Heart right ventricle (tissue), 16 donors: ENCODE data around the gene TMIGD3. TPM values are rescaled to one million over a fixed set of nuclear protein-coding genes. Genes with fewer than 3 reads are reported as not detected.

Experiments
- ATAC-seq, 8 donors: fragments of 200-7000 bp; cut with Tn5 transposase; one replicate each; pipeline ENCODE4 v1.9.1; 2020; ENCODE audit warnings: mild to moderate bottlenecking in 8 of 8, moderate library complexity in 8 of 8, moderate number of reproducible peaks in 1 of 8
- DNase-seq, 2 donors: peaks; one replicate each; pipeline ENCODE4 v3.0.0-alpha.2; 2020
- H3K27ac ChIP-seq, 10 donors: fragments of 200-600 bp; sonication (generic) in 2 of 10; one replicate each; pipeline versions ENCODE4 v1.5.0 to v1.8.0; 2020 to 2022; ENCODE audit warnings: mild to moderate bottlenecking in 3 of 10
- H3K27me3 ChIP-seq, 7 donors: fragments of 200-600 bp; one replicate each; pipeline ENCODE4 v1.8.0; 2021 to 2022; ENCODE audit warnings: mild to moderate bottlenecking in 2 of 7
- H3K36me3 ChIP-seq, 9 donors: fragments of 200-600 bp; sonication (generic) in 1 of 9; one replicate each; pipeline versions ENCODE4 v1.5.0 to v1.8.0; 2020 to 2022; ENCODE audit warnings: mild to moderate bottlenecking in 2 of 9
- H3K4me1 ChIP-seq, 9 donors: fragments of 200-600 bp; sonication (generic) in 1 of 9; one replicate each; pipeline versions ENCODE4 v1.5.0 to v1.8.0; 2020 to 2022; ENCODE audit warnings: mild to moderate bottlenecking in 4 of 9
- H3K4me3 ChIP-seq, 10 donors: fragments of 200-600 bp; sonication (generic) in 2 of 10; one replicate each; pipeline versions ENCODE4 v1.5.0 to v1.8.0; 2020 to 2022; ENCODE audit warnings: mild to moderate bottlenecking in 7 of 10, moderate library complexity in 2 of 10
- H3K9me3 ChIP-seq, 11 donors: fragments of 200-600 bp in 10 of 11; sonication (generic) in 2 of 11; one replicate each; pipeline versions ENCODE4 v1.5.0 to v1.8.0; 2013 to 2022; ENCODE audit warnings: mild to moderate bottlenecking in 2 of 11, control low read depth in 1 of 11, moderate library complexity in 1 of 11
- WGBS, 2 donors: extraction: QIAGEN DNeasy Blood & Tissue Kit; methylation state at CpG; one replicate each; pipeline ENCODE4 v1.1.7; 2013; ENCODE audit warnings: inconsistent platforms in 1 of 2; 5-methylcytosine and 5-hydroxymethylcytosine counted together
- intact Hi-C, 10 donors: fragments of 100-400 bp; cut with DNase I; formaldehyde crosslinking; loops; one replicate each; pipeline versions ENCODE4 v1.11.1 to v1.14.2; 2022
- polyA plus RNA-seq, 2 donors: library from polyadenylated mRNA; stranded (reverse); fragments of 200-250 nt; gene quantifications; one replicate each; pipeline ENCODE4 v1.2.3, GENCODE V29; 2013
- total RNA-seq, 10 donors: library from RNA; stranded (reverse); fragmentation: NEBNext Ultra II Directional in 3 of 10; extraction: Animal tissue kit (Norgen Biotek cat#: 25700) in 3 of 10; gene quantifications; one replicate each; pipeline versions ENCODE4 v1.2.1 to v1.2.4, GENCODE V29; 2021 to 2023
- TF ChIP-seq, protein P1 (sequence below), 9 donors: fragments of 200-600 bp; sonication (generic) in 2 of 9; IDR thresholded peaks; one replicate each; pipeline versions ENCODE4 v1.5.0 to v1.8.0; 2021 to 2022; ENCODE audit warnings: antibody characterized with exemption in 9 of 9, mild to moderate bottlenecking in 5 of 9, moderate library complexity in 1 of 9
- donor health status: Arrhythmogenic right ventricular cardiomyopathy.
- donor health status: ischemic (EF 13 %, LVEDD 7.1; RV severe dilation, severe dysfunction).
- donor health status: healthy with polysubstance abuse.
- donor health status: DM: no; HTN: yes; CAD: no.
- donor health status: DM: no; HTN: no; CAD: no.
- donor health status: ischemic (EF 25% LVEDD 6.9; RV normal size, moderate dysfunction).
- donor health status: ischemic (EF 25% LVEDD 5.7; RV mildly dilated, moderate dysfunction).
- donor health status: healthy.
- donor health status: DM: yes; HTN: yes; CAD: no.
- donor health status: Ischemic cardiomyopathy.
- donor health status: ischemic (EF 35%, LVEDD 5.7; RV mildly dilated, moderate dysfunction).
- donor health status: nonischemic (EF 11% LVEDD 7.7; RV severe dilation, severe dysfunction).
- donor health status: DM: yes; HTN: yes; CAD: no.
- donor health status: PGD.
- donor health status: ischemic (EF 29% LVEDD 5.4; RV normal size, mild dysfunction).
- donor health status: nonischemic (EF 23%, LVEDD 6.1; RV moderate dilation, normal function).

The TMIGD3 gene
- total and polyA plus RNA-seq, 12 donors: 0.43 to 6.2 (median 1.4) TPM; not detected in 5

DNA sequence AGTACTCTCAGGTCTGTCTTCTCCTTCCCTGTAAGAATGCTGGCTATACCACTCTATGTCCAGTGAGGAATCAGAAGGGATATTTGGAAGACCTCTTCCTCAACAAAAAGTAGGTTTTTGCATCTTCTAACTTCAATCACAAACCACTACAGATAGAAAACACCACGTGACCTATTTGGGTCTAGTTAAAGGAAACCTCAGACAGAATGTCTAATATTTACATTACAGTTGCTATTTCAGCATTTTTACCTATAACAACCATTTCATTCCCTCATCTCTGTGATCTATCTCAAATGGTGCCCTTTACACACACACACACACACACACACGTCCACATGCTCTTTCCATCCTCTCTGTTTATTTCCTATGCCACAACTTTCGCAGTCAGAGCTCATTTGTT lies 7.9 kb upstream of the TMIGD3 start:
- TF ChIP-seq, protein P1, sequence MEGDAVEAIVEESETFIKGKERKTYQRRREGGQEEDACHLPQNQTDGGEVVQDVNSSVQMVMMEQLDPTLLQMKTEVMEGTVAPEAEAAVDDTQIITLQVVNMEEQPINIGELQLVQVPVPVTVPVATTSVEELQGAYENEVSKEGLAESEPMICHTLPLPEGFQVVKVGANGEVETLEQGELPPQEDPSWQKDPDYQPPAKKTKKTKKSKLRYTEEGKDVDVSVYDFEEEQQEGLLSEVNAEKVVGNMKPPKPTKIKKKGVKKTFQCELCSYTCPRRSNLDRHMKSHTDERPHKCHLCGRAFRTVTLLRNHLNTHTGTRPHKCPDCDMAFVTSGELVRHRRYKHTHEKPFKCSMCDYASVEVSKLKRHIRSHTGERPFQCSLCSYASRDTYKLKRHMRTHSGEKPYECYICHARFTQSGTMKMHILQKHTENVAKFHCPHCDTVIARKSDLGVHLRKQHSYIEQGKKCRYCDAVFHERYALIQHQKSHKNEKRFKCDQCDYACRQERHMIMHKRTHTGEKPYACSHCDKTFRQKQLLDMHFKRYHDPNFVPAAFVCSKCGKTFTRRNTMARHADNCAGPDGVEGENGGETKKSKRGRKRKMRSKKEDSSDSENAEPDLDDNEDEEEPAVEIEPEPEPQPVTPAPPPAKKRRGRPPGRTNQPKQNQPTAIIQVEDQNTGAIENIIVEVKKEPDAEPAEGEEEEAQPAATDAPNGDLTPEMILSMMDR (IDR thresholded peaks at IDR 0.05): no peak
- Histone ChIP-seq H3K27ac (peak overlapping the region in 3 of 10 donors; percentile 90 to 97 (median 93)), H3K27me3 (no peaks in the 10 kb centered on the region), H3K36me3 (no peaks in the 10 kb centered on the region), H3K9me3 (no peaks in the 10 kb centered on the region), H3K4me3 (no peak overlapping the region), H3K4me1 (peaks cover 34 to 95% (median 84%) of the 10 kb centered on the region in 9 donors)
- ATAC-seq: no peak
- 85 to 91% methylated on average over 3 of the region's 3 CpGs for WGBS, 2 donors
- no peak for DNase-seq
- intact Hi-C loops: loop anchor here in 5 of 10 donors (2.0 to 10.0 kb wide), 4 partner anchors 63 to 113 kb away; no protein-coding TSS in a partner anchor

DNA sequence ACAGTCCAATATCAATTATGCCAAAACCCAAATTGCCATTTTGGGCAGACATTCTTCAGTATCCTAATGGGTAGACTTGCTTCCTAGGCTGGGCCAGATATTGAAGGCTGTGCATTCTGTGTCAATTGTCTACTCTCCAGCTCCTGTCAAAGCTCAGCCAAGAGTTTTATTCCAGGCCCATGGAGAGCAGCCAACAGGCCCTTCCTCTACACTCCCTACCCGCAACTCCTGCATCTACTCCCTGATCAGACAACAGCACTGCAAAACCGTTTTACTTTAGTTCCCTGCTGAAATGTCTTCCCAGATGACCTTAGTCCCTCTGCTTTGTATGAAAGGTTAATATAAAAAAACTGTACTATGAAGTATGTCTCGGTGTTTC lies 6.6 kb upstream of the TMIGD3 start:
- Histone ChIP-seq H3K27ac (peak overlapping the region in 9 of 10 donors; percentile 40 to 99 (median 89)), H3K27me3 (no peaks in the 10 kb centered on the region), H3K4me3 (no peak overlapping the region), H3K4me1 (peaks cover 24 to 95% (median 70%) of the 10 kb centered on the region in 9 donors), H3K36me3 (no peaks in the 10 kb centered on the region), H3K9me3 (no peaks in the 10 kb centered on the region)
- DNase-seq (peak; percentile 53 to 86), ATAC-seq (peak; percentile 31 to 77 (median 50))
- intact Hi-C loops: loop anchor here (2.0 to 10.0 kb wide), 11 partner anchors 65 to 247 kb away; partner anchors contain the start of gene DDX20 (in 4 of the 10)
- WGBS, 2 donors: 7 to 10% methylated on average over 3 of the region's 3 CpGs
- TF ChIP-seq, protein P1 (IDR thresholded peaks at IDR 0.05): no peak

GRCh38 chr1:111507411-111508201 lies 4.2 kb upstream of the TMIGD3 start:
- intact Hi-C loops: loop anchor here (1.0 to 10.0 kb wide), 10 partner anchors 85 to 250 kb away; partner anchors contain the start of gene DDX20 (in 6 of the 10)
- TF ChIP-seq, protein P1 (IDR thresholded peaks at IDR 0.05): no peak
- Histone ChIP-seq H3K9me3 (no peaks in the 10 kb centered on the region), H3K4me3 (peak overlapping the region in 9 of 10 donors; percentile 6 to 52 (median 31)), H3K4me1 (peaks cover 20 to 95% (median 48%) of the 10 kb centered on the region in 9 donors), H3K36me3 (no peaks in the 10 kb centered on the region), H3K27ac (peak overlapping the region; percentile 61 to 99 (median 90)), H3K27me3 (no peaks in the 10 kb centered on the region)
- DNase-seq (peak; percentile 73 to 79), ATAC-seq (peak; percentile 59 to 85 (median 75))
- 20 to 22% methylated on average over 15 of the region's 15 CpGs for WGBS, 2 donors

- H3K27me3 ChIP-seq: no peaks in the 10 kb centered on the region
- no peak overlapping the region for H3K4me3 ChIP-seq
- H3K4me1 ChIP-seq: peaks cover 20 to 90% (median 43%) of the 10 kb centered on the region in 9 donors
- ATAC-seq (no peak), DNase-seq (no peak)
- TF ChIP-seq, protein P1 (IDR thresholded peaks at IDR 0.05): no peak
- H3K27ac ChIP-seq: peak overlapping the region in 8 of 10 donors; percentile 7 to 99 (median 80)
- H3K36me3 ChIP-seq: no peaks in the 10 kb centered on the region
- WGBS, 2 donors: 50 to 71% methylated on average over 2 of the region's 2 CpGs
- H3K9me3 ChIP-seq: no peaks in the 10 kb centered on the region
- intact Hi-C loops: loop anchor here in 6 of 10 donors (2.0 to 10.0 kb wide), 6 partner anchors 86 to 251 kb away; partner anchors contain the start of gene DDX20 (in 4 of the 6)
These were observed 3.1 kb upstream of the TMIGD3 start for GRCh38 chr1:111506561-111506960.
